ENCODE measurements around the gene NUP214.
"Not testable (repeated sequence)": the region's sequence is repeated elsewhere in the genome, so short reads cannot be mapped to it uniquely, and the experiment has no call there.

NUP214 gene

DNA sequence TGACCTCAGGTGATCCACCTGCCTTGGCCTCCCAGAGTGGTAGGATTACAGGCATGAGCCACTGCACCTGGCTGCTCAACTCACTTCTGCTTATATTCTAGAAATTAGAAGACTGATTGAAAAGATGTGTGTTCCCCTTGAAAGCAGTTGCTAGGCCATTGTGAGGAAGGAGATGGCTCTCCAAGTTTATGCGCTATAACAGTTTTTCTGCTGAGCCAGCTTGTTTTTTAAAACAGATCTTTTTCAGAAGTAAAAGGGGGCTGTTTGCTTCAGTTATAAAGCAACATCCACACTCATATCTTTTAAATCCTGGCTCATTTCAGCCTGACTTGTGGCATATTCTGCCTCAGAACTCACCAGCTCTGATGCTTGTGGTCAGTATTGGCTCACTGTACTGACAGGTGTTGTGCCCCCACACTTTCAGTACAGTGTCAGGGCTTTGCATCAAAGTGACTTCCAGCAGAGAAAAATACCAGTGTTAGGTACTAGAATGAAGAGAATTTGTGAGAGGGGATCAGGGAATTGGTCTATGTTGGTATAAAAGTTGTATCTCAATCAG lies 49.4 kb downstream of the NUP214 start:
- H3K9me3 Mint-ChIP-seq, result no peaks in the 10 kb centered on the region
- peaks cover 22% of the 10 kb centered on the region for H3K4me1 Mint-ChIP-seq

DNA sequence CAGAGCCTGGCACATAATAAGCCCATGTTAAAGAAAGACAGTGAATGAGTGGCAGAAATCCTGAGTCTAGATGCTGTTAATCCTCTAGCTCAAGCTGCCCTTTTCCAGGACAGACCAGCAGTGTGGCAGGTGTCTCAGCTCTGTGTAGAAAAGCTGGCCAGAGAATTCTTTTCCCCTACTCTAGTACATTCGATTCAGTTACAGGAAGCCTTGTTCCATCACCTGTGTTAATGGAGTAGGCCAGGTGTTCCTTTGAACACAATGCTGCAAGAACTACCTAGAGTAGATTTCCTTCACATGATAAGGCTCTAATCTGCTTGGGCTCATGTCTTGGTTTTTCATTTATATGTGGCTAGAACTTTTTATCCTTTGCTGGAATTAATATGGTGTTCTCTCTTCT lies 52.5 kb downstream of the NUP214 start:
- ATAC-seq (ENCODE audit: low read depth) (no peak), DNase-seq (ENCODE audit: low spot score in 2 of 2) (no peak)
- no peaks in the 10 kb centered on the region for H3K27me3 Mint-ChIP-seq
- H3K4me1 Mint-ChIP-seq, result peaks cover 28% of the 10 kb centered on the region
- H3K9me3 Mint-ChIP-seq, result no peaks in the 10 kb centered on the region
- no peak overlapping the region for H3K4me3 Mint-ChIP-seq
- peaks cover 29% of the 10 kb centered on the region for H3K36me3 Mint-ChIP-seq
- no peak overlapping the region for H3K27ac Mint-ChIP-seq

More for the DNA sequence above, 49.4 kb downstream of the NUP214 start:
- ATAC-seq (ENCODE audit: low read depth) (no peak), DNase-seq (ENCODE audit: low spot score in 2 of 2) (no peak)
- Mint-ChIP-seq H3K27me3 (no peaks in the 10 kb centered on the region), H3K36me3 (peaks cover 35% of the 10 kb centered on the region), H3K4me3 (no peak overlapping the region), H3K27ac (no peak overlapping the region)

DNA sequence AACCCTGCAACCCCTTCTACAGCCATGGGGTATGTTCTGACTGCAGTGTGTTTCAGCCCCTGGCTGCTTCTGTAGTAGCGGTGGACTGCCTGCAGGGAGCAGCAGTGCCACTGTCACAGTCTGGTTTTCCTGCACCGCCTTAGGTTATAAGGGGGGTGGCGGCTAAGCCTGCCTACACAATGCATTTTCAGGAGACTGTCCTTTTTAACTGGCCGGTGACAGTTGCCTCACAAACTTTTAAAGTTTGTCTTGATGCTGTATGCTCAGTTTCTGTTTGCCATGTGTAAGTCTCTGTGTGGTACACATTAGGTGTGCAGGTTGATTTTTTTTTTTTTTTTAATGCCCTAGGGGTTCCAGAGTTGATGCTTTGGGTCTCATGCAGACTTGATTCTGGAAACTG lies 53.0 kb downstream of the NUP214 start:
- H3K27ac Mint-ChIP-seq, result no peak overlapping the region
- DNase-seq (ENCODE audit: low spot score in 2 of 2), result peak; percentile 65

DNA sequence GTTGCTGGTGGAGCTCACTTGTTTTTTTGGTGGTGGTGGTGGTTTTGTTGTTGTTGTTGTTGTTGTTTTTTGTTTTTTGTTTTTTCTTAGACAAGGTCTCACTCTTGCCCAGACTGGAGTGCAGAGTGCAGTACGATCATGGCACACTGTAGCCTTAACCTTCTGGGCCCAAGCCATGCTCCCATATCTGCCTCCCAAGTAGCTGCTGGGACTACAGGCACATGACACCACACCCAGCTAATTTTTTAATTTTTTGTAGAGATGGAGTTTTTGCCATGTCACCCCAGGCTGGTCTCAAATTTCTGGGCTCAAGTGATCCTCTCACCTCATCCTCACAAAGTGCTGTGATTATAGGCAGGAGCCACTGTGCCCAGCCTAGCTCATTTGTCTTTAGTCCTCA lies 53.5 kb downstream of the NUP214 start:
- ATAC-seq (ENCODE audit: low read depth) (no peak), DNase-seq (ENCODE audit: low spot score in 2 of 2) (no peak)
- Mint-ChIP-seq H3K27ac (peak overlapping the region; percentile 21), H3K36me3 (peaks cover 30% of the 10 kb centered on the region), H3K4me1 (peaks cover 28% of the 10 kb centered on the region), H3K4me3 (no peak overlapping the region), H3K9me3 (no peaks in the 10 kb centered on the region), H3K27me3 (no peaks in the 10 kb centered on the region)

More for the DNA sequence above, 53.0 kb downstream of the NUP214 start:
- peaks cover 28% of the 10 kb centered on the region for H3K4me1 Mint-ChIP-seq
- ATAC-seq (ENCODE audit: low read depth), result peak; percentile 80
- no peak overlapping the region for H3K4me3 Mint-ChIP-seq
- peaks cover 30% of the 10 kb centered on the region for H3K36me3 Mint-ChIP-seq
- no peaks in the 10 kb centered on the region for H3K27me3 Mint-ChIP-seq
- no peaks in the 10 kb centered on the region for H3K9me3 Mint-ChIP-seq

DNA sequence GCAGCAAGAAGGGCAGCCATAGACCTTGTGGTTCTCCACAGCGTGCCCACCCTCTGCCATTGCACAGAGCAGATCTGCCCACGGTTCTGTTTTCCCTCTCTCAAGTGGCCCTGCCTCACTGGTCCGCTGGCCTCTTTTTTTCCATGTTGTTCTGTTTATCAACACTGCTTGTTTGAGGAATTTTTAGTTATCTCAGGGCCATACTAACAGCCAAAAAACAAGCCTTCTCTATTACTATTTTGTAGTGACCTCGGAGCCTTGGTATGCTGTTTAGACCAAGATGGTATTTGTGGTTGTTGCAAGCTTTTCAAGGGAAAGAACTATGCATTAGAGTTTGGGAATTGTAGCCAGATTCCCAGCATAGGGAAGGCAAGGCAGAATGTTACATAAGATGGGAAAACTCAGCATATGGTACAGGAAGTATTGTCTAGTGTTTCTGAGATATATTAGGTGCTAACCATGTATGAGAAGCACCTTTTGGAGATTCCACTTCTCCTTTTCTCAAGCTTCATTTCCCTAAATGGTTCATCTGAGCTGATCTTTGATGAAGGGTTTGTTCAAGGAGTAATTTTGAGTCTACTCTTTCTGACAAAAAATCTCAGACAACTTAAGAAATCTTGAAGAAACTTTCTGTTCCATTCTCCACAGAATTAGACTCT lies 54.3 kb downstream of the NUP214 start:
- peak in 1 of 2 donors; percentile 25 for DNase-seq (ENCODE audit: low spot score in 2 of 2)
- Mint-ChIP-seq H3K9me3 (no peaks in the 10 kb centered on the region), H3K36me3 (peaks cover 28% of the 10 kb centered on the region), H3K4me3 (peak overlapping the region; percentile 11), H3K4me1 (peaks cover 28% of the 10 kb centered on the region), H3K27me3 (no peaks in the 10 kb centered on the region), H3K27ac (peak overlapping the region; percentile 21)
- ATAC-seq (ENCODE audit: low read depth), result peak; percentile 88

DNA sequence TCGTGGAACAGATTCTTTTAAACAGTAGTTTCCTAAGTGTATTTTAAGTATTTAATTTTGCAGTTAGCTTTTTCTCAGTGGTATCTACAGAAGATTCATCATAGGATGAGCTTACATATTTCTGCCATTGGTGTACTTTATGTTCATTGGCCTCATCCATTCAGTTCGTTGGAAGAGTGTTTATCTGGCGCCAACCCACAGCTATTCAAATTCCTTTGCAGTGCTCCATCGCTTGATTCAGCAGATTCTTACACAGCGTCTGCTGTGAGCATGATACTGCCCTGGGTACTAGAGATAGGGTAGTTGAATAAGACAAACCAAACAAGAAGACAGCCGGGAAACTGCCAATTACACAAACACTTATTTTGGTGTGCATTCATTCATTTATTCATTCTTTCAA lies 55.1 kb downstream of the NUP214 start:
- H3K27ac Mint-ChIP-seq, result no peak overlapping the region
- DNase-seq (ENCODE audit: low spot score in 2 of 2), result no peak

DNA sequence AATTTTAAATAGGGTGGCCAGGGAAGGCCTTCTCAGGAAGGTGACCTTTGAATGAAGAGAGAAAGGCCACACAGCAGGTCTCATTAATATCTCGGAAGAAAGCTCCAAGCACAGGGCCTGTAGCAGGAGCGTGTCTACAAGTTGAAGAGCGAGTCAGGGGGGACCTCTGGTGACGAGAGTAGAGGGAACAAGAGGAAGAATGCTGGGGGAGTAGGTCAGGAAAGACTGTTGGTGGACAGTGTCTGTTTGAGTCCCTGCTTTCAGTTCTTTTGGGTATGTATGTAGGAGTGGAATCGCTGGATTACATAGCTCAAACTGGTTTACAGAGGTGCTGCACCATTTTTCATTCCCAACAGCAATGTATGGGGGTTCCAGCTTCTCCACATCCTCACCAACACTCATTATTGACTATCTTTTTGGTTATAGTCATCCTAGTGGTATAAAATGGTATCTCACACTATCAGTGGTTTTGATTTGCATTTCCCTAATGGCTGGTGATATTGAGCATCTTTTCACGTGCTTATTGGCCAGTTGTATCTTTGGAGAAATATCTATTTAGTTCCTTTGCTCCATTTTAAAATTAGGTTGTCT lies 55.8 kb downstream of the NUP214 start:
- DNase-seq (ENCODE audit: low spot score in 2 of 2), result no peak
- Mint-ChIP-seq H3K4me3 (no peak overlapping the region), H3K36me3 (peaks cover 25% of the 10 kb centered on the region), H3K27me3 (no peaks in the 10 kb centered on the region), H3K4me1 (peaks cover 28% of the 10 kb centered on the region), H3K9me3 (no peaks in the 10 kb centered on the region), H3K27ac (no peak overlapping the region)
- no peak for ATAC-seq (ENCODE audit: low read depth)

More for the DNA sequence above, 55.1 kb downstream of the NUP214 start:
- Mint-ChIP-seq H3K27me3 (no peaks in the 10 kb centered on the region), H3K9me3 (no peaks in the 10 kb centered on the region), H3K4me1 (peaks cover 28% of the 10 kb centered on the region), H3K36me3 (peaks cover 23% of the 10 kb centered on the region), H3K4me3 (no peak overlapping the region)
- ATAC-seq (ENCODE audit: low read depth), result no peak

DNA sequence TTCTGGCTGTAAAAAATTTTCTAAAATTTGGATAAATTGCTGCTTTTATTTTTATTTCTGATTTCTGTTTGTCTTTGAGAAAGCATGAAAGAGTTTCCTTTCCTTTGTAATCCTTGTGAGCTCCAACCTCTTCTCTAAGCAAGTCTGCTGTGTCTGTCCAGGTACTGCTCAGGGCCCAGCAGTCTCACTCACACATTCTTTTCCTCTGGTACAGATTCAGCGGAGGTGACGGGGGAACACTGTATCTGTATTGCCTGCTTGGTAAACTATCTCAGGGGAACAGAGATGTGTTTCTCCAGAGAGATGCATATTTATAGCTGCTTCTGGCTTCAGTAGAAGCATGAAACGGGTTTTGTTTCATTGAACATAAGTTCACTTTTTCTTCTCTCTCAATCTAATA lies 60.5 kb downstream of the NUP214 start:
- no peak for DNase-seq (ENCODE audit: low spot score in 2 of 2)
- Mint-ChIP-seq H3K27ac (peak overlapping the region; percentile 20), H3K4me3 (no peak overlapping the region), H3K27me3 (no peaks in the 10 kb centered on the region), H3K36me3 (peaks cover 37% of the 10 kb centered on the region), H3K9me3 (no peaks in the 10 kb centered on the region), H3K4me1 (peaks cover 4% of the 10 kb centered on the region)
- no peak for ATAC-seq (ENCODE audit: low read depth)

DNA sequence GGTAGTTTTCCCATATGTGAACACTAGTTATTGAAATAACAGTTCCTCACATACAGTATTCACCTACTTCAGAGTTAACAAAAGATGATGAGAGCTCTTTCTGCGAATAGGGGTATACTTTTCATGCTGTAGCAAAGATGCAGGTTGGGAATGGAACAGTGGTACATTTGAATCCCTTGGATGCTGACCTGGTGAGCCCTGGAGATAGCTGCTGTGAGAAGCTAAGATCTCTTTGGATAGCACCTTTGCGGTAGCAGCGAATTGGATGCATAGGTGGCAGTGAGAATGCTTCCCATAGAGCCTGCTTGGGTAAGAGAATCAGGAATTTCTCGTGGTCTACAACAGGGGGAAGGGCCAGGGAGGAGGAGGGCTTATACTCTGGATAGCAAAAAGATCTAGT lies 61.2 kb downstream of the NUP214 start:
- Mint-ChIP-seq H3K9me3 (no peaks in the 10 kb centered on the region), H3K4me3 (no peak overlapping the region), H3K27me3 (no peaks in the 10 kb centered on the region), H3K4me1 (peaks cover 1% of the 10 kb centered on the region), H3K36me3 (peaks cover 36% of the 10 kb centered on the region), H3K27ac (peak overlapping the region; percentile 20)
- ATAC-seq (ENCODE audit: low read depth), result no peak
- DNase-seq (ENCODE audit: low spot score in 2 of 2), result no peak

DNA sequence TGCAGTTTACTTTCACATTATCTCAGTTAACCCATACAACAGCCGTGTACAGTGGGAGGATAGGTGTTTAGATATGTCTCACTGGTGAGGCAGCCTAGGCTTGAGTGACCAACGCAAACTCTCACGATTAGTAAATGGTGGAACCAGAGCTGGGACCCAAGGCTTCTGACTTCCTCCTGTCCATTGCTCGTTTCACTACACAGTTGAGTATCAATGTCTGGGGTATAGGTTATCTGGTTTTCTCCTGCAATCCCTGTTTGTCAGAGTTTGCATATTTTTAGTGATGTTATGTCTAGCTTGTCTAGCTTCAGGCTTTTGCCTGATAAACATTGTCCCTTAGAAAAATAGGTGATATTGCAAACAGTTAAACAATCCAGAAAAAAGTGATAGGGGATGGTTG lies 62.6 kb downstream of the NUP214 start:
- Mint-ChIP-seq H3K27me3 (no peaks in the 10 kb centered on the region), H3K27ac (no peak overlapping the region), H3K9me3 (no peaks in the 10 kb centered on the region), H3K36me3 (peaks cover 36% of the 10 kb centered on the region), H3K4me3 (no peak overlapping the region), H3K4me1 (no peaks in the 10 kb centered on the region)
- ATAC-seq (ENCODE audit: low read depth), result no peak
- DNase-seq (ENCODE audit: low spot score in 2 of 2), result no peak

DNA sequence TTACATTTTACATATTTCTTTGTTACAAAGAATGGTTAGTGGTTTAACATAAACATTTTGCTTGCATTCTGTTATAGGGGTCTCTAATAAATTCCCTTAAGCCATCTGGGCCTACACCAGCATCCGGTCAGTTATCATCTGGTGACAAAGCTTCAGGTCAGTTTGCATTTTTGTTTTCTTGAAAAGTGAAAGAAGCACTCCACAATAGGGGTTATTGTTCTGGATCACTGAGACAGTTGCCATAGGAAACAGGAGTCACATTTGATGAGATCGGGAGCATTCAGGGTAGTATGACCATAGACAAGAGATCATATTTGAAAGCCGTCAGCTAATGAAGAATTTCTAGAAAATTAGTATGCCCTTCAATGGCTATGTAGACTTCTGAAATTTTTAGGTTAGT lies 63.6 kb downstream of the NUP214 start:
- no peaks in the 10 kb centered on the region for H3K4me1 Mint-ChIP-seq
- H3K27me3 Mint-ChIP-seq, result no peaks in the 10 kb centered on the region
- peak overlapping the region; percentile 24 for H3K27ac Mint-ChIP-seq
- H3K9me3 Mint-ChIP-seq, result no peaks in the 10 kb centered on the region
- DNase-seq (ENCODE audit: low spot score in 2 of 2), result no peak
- peaks cover 35% of the 10 kb centered on the region for H3K36me3 Mint-ChIP-seq
- no peak for ATAC-seq (ENCODE audit: low read depth)
- H3K4me3 Mint-ChIP-seq, result no peak overlapping the region

DNA sequence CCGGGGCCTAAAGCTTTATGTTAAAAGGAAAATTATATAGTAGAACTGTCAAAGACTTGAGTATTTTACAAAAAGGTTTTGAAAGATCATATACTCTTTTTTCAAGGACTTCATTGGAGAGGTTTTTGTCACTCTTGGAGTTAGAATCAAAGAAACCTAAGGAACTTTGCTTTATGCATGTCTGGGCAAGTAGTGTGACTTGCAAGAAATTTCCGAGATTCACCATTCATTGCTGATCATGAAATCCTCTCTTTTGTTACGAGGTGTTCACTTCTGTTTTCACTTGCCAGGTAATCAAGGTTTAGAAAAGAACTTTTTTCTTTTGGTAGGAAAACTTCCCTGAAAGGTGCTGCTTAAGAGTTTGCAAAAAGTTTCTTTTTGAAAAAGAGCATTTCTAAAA lies 64.8 kb downstream of the NUP214 start:
- H3K27ac Mint-ChIP-seq, result no peak overlapping the region
- H3K36me3 Mint-ChIP-seq, result peaks cover 41% of the 10 kb centered on the region
- no peak overlapping the region for H3K4me3 Mint-ChIP-seq
- no peak for ATAC-seq (ENCODE audit: low read depth)
- no peak for DNase-seq (ENCODE audit: low spot score in 2 of 2)
- H3K4me1 Mint-ChIP-seq, result no peaks in the 10 kb centered on the region
- no peaks in the 10 kb centered on the region for H3K9me3 Mint-ChIP-seq
- H3K27me3 Mint-ChIP-seq, result no peaks in the 10 kb centered on the region

DNA sequence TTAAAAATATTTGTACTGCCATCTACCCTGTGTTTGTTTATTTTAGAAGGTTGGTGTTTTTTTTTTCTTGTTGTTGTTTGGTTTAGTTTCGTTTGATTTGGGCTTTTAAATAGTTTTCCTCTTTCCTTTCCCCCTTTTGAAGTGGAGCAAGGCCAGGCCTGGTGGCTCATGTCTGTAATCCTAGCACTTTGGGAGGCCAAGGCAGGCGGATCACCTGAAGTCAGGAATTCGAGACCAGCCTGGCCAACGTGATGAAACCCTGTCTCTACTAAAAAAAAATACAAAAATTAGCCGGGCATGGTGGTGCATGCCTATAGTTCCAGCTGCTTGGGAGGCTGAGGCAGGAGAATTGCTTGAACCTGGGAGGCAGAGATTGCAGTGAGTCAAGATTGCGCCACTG lies 65.6 kb downstream of the NUP214 start:
- not testable (repeated sequence) for H3K9me3 Mint-ChIP-seq; H3K27ac Mint-ChIP-seq; H3K4me1 Mint-ChIP-seq; H3K27me3 Mint-ChIP-seq; ATAC-seq (ENCODE audit: low read depth); DNase-seq (ENCODE audit: low spot score in 2 of 2); H3K4me3 Mint-ChIP-seq
- peaks cover 36% of the 10 kb centered on the region for H3K36me3 Mint-ChIP-seq

DNA sequence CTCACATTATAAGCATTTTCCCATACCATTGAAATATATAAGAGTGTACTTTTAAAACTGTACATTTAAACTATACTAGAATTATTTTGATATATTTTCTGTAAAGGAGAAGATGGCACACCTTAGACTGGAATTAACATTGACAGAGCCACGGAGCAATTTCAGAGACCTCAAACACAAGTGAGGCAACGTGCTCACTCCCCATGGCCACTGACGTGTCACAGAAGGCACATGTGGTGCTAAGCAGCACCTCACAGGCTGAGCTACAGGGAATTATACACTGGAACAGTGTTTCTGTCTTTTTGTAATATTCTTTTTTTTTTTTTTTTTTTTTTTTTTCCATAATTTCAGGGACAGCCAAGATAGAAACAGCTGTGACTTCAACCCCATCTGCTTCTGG lies 66.5 kb downstream of the NUP214 start:
- Mint-ChIP-seq H3K4me1 (no peaks in the 10 kb centered on the region), H3K4me3 (no peak overlapping the region), H3K36me3 (peaks cover 29% of the 10 kb centered on the region), H3K27me3 (no peaks in the 10 kb centered on the region), H3K27ac (no peak overlapping the region), H3K9me3 (no peaks in the 10 kb centered on the region)
- no peak for ATAC-seq (ENCODE audit: low read depth)
- DNase-seq (ENCODE audit: low spot score in 2 of 2), result no peak

DNA sequence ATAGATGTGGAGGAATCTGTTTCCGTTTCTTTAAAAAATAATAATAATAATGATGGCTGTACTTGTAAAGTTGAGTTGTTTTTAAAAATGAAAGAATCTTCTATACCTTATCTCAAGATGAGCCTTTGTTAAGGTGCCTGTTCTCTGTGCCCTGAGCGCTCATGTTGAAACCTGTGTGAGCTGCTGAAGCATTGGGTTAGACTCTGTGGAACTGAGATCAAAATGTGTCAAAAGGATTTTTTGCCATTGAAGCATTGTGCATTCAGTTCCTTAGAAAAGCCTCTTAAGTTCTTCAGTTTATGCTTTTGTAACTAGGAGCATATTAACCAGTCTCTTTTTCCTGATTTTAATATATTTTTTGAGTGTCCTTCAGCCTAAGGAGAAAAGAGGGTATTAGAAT lies 67.7 kb downstream of the NUP214 start:
- Mint-ChIP-seq H3K27me3 (no peaks in the 10 kb centered on the region), H3K36me3 (peaks cover 31% of the 10 kb centered on the region), H3K27ac (no peak overlapping the region), H3K4me3 (no peak overlapping the region), H3K9me3 (no peaks in the 10 kb centered on the region), H3K4me1 (no peaks in the 10 kb centered on the region)
- DNase-seq (ENCODE audit: low spot score in 2 of 2) (no peak), ATAC-seq (ENCODE audit: low read depth) (no peak)
